GM12865 (cell line): ENCODE measurements around the gene RPL18.
A peak's percentile ranks its signal among the peaks of the same experiment; 100 is the strongest.

ENCODE experiments used
- DNase-seq: peaks from one replicate; pipeline ENCODE4 v3.0.0; 2010; ENCODE audit warnings: low read depth
- H3K4me3 ChIP-seq: 2 replicates; pipeline ENCODE4 v1.5.1; 2011; ENCODE audit warnings: mild to moderate bottlenecking, low read depth, low read length, control low read depth
- TF ChIP-seq, protein P1 (sequence below): IDR thresholded peaks from 2 replicates; pipeline ENCODE4 v1.5.1; 2011; ENCODE audit warnings: low read length, control low read depth, low read depth, inconsistent platforms; ENCODE audit not compliant: insufficient read depth; ENCODE audit errors: missing control alignments

The RPL18 gene

DNA sequence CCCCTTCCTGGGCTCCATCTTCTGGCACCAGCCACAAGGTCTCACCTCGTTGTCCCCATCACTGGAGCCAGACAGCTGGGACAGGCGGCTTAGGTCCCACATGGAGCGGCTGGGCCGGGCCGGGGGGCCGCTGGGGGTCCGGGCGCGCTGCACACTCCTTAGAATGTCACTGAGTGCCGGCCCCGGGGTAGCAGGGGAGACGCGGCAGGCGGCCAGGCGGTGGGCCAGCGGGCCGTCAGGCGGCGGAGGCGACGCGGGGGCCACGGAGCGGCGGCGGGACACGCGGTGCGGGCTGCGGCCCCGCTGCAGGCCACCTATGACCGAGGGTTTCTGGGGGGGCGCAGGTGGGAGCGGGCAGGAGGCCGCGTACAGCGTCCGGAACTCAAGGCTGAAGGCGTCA lies 15.5 kb downstream of the RPL18 start:
- DNase-seq: no peak
- H3K4me3 ChIP-seq: no peak overlapping the region
- TF ChIP-seq, protein P1, sequence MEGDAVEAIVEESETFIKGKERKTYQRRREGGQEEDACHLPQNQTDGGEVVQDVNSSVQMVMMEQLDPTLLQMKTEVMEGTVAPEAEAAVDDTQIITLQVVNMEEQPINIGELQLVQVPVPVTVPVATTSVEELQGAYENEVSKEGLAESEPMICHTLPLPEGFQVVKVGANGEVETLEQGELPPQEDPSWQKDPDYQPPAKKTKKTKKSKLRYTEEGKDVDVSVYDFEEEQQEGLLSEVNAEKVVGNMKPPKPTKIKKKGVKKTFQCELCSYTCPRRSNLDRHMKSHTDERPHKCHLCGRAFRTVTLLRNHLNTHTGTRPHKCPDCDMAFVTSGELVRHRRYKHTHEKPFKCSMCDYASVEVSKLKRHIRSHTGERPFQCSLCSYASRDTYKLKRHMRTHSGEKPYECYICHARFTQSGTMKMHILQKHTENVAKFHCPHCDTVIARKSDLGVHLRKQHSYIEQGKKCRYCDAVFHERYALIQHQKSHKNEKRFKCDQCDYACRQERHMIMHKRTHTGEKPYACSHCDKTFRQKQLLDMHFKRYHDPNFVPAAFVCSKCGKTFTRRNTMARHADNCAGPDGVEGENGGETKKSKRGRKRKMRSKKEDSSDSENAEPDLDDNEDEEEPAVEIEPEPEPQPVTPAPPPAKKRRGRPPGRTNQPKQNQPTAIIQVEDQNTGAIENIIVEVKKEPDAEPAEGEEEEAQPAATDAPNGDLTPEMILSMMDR: no peak

DNA sequence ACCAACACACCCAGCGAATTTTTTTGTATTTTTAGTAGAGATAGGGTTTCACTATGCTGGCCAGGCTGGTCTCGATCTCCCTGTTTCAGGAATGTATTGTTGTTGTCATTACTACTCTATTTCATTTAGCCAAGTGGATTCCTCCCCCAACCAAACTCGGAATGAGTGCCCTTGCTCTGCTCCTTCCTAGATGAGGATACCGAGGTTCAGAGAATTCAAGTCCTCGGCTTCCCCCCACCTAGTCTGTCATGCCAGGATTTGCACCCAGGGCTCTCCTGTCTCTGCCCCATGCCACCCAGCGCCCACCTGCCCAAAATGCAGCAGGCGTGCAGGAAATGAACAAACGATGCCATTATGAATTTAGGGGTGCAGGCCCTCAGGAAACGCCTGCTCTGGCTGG lies 16.0 kb downstream of the RPL18 start:
- no peak for DNase-seq
- no peak overlapping the region for H3K4me3 ChIP-seq
- TF ChIP-seq, protein P1: no peak

DNA sequence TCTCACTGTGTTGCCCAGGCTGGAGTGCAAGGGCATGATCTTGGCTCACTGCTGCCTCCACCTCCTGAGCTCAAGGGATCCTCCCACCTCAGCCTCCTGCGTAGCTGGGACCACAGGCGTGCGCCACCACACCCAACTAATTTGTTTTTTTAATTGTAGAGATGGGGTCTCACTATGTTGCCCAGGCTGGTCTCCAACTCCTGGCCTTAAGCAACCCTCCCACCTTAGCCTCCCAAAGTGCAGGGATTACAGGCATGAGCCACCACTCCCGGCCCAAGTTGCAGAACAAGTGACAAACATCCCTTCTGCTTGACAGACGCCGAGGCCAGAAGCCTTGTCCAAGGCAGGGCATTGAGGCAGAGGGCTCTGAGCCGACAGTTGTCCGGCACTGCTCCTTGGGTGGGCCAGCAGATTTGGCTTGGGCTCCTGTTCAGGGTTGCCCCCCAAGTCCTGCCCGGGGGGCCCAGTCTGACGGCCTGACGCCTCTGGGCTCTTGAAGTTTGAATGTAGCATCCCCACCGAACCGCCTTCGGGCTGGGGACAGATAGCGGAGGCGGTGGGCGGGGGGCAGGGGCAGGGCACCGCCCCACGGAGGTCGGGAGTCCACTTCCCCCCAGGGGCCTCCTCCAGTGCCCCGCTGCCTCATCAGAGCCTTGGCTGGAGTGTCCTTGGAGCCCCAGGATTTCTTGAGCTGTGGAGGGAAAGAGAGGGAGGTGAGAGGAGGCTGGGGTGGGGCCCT lies 18.1 kb downstream of the RPL18 start:
- no peak overlapping the region for H3K4me3 ChIP-seq
- no peak for DNase-seq
- TF ChIP-seq, protein P1: no peak

DNA sequence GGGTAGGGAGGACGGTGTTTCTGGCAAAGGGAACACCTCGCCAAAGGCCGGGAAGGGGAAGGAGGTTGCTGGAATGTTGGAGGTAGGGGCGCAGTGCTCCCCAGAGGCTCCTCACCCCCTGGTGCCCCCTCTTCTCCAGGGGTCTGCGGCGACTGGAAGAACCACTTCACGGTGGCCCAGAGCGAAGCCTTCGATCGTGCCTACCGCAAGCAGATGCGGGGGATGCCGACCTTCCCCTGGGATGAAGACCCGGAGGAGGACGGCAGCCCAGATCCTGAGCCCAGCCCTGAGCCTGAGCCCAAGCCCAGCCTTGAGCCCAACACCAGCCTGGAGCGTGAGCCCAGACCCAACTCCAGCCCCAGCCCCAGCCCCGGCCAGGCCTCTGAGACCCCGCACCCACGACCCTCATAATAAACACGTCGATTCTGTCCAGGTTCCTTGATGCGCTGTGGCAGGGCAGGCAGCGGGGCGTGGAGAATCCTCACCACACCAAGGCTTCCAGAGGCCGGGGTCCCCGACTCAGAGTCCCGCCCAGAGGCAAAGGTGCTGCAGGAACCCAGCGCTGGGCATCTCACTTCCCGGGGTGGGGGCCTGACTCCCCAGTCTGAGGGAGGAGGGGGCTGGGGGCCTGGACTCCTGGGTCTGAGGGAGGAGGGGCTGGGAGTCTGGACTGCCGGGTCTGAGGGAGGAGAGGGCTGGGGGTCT lies 19.8 kb downstream of the RPL18 start:
- TF ChIP-seq, protein P1: no peak
- no peak overlapping the region for H3K4me3 ChIP-seq
- no peak for DNase-seq

DNA sequence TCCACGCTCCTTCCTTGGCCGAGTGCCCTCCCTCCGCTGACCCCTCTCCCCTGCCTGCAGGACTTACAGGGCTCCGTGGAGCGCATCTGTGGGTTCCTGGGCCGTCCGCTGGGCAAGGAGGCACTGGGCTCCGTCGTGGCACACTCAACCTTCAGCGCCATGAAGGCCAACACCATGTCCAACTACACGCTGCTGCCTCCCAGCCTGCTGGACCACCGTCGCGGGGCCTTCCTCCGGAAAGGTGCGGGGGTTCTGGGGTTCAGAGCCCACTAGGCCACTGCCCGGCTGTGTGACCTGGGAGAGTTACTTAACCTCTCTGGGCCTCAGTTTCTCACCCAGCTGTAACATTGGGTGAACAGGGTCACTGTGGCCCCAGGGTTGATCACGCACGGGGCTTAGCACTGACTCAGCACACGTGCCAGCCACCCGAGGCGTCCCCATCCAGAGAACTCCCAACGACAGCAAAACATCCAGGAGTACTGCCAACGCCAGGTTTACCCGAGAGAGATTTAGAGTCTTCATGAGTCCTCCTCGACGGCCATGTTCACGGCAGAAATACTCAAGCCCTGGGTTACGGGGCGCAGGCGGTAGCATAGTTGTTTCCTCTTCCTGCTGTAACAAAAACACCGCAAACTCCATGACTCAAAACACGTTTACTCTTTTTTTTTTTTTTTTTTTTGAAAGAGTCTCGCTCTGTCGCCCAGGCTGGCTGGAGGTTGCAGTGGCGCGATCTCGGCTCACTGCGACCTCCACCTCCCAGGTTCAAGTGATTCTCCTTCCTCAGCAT lies 22.1 kb downstream of the RPL18 start:
- TF ChIP-seq, protein P1: no peak
- H3K4me3 ChIP-seq: peak overlapping the region; percentile 32
- DNase-seq: peak; percentile 67

DNA sequence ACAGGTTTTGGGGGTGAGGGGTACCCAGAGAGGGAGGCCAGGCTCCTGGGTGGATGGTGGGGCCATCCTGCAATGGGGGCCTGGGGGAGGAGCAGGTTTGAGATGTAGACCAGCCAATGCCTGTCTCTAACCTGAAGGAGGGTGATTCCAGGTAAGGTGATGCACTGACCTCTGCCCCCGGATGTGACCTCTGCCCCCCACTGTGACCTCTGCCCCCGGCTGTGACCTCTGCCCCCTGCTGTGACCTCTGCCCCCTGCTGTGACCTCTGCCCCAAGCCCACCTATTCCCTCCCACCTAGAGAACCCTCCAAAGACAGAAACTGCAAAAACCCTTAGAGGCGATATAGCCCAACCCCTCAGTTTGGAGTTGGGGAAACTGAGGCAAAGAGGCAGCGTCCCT lies 22.7 kb downstream of the RPL18 start:
- H3K4me3 ChIP-seq: no peak overlapping the region
- TF ChIP-seq, protein P1: no peak
- DNase-seq: no peak
